ENCODE measurements around the gene UBE2Q2.
A peak's percentile ranks its signal among the peaks of the same experiment; 100 is the strongest.

The UBE2Q2 gene

DNA sequence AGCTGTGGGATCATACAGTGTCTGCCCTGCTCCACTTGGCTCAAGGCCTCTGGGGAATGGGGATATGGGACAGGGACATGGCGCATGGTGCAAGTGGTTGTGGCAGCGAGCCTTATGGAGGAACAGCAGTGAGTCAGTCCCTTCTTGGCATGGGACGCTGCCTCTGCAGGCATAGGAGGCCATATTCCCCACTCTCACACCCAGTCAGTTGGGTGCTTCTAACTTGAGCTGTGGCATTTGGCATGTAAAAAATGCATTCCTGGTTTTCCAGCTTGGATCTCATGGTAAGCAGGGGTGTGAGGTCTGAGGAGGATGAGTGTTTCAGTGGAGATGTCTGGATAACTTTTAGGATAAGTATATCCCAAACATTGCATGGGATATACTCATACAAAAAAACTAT lies 31.6 kb upstream of the UBE2Q2 start:
- H3K27ac ChIP-seq (ENCODE audit: low read depth, low read length): no peak overlapping the region
- H3K9me3 ChIP-seq (ENCODE audit: low read length): no peaks in the 10 kb centered on the region
- H3K4me1 ChIP-seq (ENCODE audit: insufficient read depth, low read length): no peaks in the 10 kb centered on the region
- H3K27me3 ChIP-seq (ENCODE audit: control insufficient read depth in 1 of 2, insufficient read depth in 2 of 2, low read length in 2 of 2): no peaks in the 10 kb centered on the region
- H3K9ac ChIP-seq (ENCODE audit: low read length): no peak overlapping the region
- H3K4me3 ChIP-seq (ENCODE audit: low read depth in 1 of 2, low read length in 2 of 2): no peak overlapping the region
- no peaks in the 10 kb centered on the region for H3K36me3 ChIP-seq (ENCODE audit: insufficient read depth, low read length)

- Histone ChIP-seq H3K36me3 (ENCODE audit: insufficient read depth, low read length) (no peaks in the 10 kb centered on the region), H3K27me3 (ENCODE audit: control insufficient read depth in 1 of 2, insufficient read depth in 2 of 2, low read length in 2 of 2) (no peaks in the 10 kb centered on the region), H3K4me3 (ENCODE audit: low read depth in 1 of 2, low read length in 2 of 2) (no peak overlapping the region), H3K9ac (ENCODE audit: low read length) (no peak overlapping the region), H3K4me1 (ENCODE audit: insufficient read depth, low read length) (no peaks in the 10 kb centered on the region), H3K27ac (ENCODE audit: low read depth, low read length) (no peak overlapping the region), H3K9me3 (ENCODE audit: low read length) (no peaks in the 10 kb centered on the region)
These were observed 28.5 kb upstream of the UBE2Q2 start for GRCh38 chr15:75814794-75815193.

DNA sequence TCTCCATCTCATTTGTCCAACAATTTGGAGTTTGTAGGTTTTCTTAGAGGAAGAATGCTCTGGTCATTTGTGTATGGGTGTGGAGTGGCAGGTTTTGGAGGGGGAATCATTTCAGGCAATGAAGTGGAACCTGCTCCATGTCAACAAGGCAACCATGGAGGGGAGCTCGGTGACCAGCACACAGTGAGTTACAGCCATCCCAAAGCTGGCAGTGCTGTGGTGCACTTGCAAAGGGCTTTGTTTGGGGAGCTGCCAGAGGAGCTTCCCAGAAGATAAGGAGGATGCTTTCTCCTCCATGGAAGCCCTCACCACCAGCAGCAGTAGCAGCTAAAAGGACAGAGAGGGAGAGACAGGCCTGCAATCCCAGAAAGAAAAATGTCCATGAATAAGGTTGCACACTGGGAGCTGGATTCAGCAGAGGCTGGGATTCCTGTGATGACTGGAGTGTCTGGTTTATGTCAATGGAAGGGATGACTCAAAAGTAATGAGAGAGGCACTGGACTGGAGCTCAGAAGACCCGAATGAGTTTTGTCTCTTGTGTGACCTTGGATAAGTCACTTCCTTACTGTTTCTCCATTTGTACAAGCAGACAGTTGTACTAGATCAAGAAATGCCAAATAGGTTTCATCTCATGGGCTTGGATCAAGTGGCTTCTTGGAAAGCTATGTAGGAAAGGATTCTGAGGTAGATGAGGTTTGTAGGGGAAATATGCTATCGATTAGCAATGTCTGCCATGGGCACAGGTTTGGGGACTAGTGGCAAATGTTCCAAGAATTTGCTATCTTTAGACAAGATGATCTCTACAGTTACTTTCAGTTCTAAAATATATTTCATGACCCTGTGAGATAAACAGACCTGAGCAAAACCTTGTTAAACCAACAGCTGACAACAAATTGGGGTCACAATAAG lies 27.2 kb upstream of the UBE2Q2 start:
- Histone ChIP-seq H3K4me3 (ENCODE audit: low read depth in 1 of 2, low read length in 2 of 2) (no peak overlapping the region), H3K9me3 (ENCODE audit: low read length) (no peaks in the 10 kb centered on the region), H3K36me3 (ENCODE audit: insufficient read depth, low read length) (no peaks in the 10 kb centered on the region), H3K27ac (ENCODE audit: low read depth, low read length) (no peak overlapping the region), H3K9ac (ENCODE audit: low read length) (no peak overlapping the region), H3K4me1 (ENCODE audit: insufficient read depth, low read length) (no peaks in the 10 kb centered on the region), H3K27me3 (ENCODE audit: control insufficient read depth in 1 of 2, insufficient read depth in 2 of 2, low read length in 2 of 2) (no peaks in the 10 kb centered on the region)

DNA sequence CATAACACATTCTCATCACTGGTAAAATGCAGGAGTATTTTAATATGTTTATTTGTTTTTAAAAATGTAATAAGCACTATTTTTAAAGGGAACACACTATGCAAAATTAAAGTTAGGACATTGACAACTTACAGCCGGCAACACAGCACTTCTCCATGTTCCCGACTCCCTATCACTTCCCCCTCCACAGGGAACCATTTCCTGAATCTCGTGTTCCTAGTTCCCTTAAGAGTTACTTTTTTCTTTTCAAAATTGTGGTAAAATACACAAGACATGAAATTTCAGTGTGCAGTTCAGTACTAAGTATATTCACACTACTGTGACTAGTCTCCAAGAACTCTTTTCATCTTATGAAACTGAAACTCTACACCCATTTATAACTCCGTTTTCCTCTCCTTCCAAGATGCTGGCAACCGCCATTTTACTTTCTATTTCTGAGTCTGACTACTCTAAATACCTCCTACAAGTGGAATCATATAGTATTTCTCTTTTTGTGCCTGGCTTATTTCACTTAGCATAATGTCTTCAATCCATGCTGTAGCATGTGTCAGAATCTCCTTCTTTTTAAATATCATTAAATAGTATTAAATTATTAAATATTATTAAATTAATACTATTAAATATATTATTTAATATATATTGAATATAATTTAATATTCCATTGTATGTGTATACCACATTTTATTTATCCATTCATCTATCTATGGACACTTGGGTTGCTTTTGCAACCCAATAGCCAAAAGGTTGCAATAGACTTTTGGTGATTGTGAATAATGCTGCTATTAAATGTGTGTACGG lies 25.9 kb upstream of the UBE2Q2 start:
- no peaks in the 10 kb centered on the region for H3K36me3 ChIP-seq (ENCODE audit: insufficient read depth, low read length)
- no peak overlapping the region for H3K27ac ChIP-seq (ENCODE audit: low read depth, low read length)
- no peak overlapping the region for H3K9ac ChIP-seq (ENCODE audit: low read length)
- H3K9me3 ChIP-seq (ENCODE audit: low read length): no peaks in the 10 kb centered on the region
- H3K4me1 ChIP-seq (ENCODE audit: insufficient read depth, low read length): no peaks in the 10 kb centered on the region
- peak overlapping the region in 1 of 2 donors; percentile 30 for H3K4me3 ChIP-seq (ENCODE audit: low read depth in 1 of 2, low read length in 2 of 2)
- no peaks in the 10 kb centered on the region for H3K27me3 ChIP-seq (ENCODE audit: control insufficient read depth in 1 of 2, insufficient read depth in 2 of 2, low read length in 2 of 2)

DNA sequence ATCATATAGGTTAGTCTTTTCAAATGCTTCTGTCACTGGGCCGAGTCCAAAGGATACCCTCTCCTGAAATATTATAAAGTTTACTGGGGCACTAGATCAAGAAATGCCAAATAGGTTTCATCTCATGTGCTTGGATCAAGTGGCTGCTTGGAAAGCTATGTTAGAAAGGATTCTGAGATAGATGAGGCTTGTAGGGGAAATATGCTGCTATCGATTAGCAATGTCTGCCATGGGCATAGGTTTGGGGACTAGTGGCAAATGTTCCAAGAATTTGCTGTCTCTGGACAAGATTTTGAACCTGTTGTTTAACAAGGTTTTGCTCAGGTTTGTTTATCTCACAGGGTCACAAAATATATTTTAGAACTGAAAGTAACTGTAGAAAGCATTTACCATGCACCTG lies 23.0 kb upstream of the UBE2Q2 start:
- H3K9me3 ChIP-seq (ENCODE audit: low read length): no peaks in the 10 kb centered on the region
- H3K9ac ChIP-seq (ENCODE audit: low read length): no peak overlapping the region
- no peaks in the 10 kb centered on the region for H3K36me3 ChIP-seq (ENCODE audit: insufficient read depth, low read length)
- H3K4me1 ChIP-seq (ENCODE audit: insufficient read depth, low read length): no peaks in the 10 kb centered on the region
- H3K27ac ChIP-seq (ENCODE audit: low read depth, low read length): no peak overlapping the region
- no peaks in the 10 kb centered on the region for H3K27me3 ChIP-seq (ENCODE audit: control insufficient read depth in 1 of 2, insufficient read depth in 2 of 2, low read length in 2 of 2)
- H3K4me3 ChIP-seq (ENCODE audit: low read depth in 1 of 2, low read length in 2 of 2): no peak overlapping the region

GRCh38 chr15:75821786-75822345 lies 21.4 kb upstream of the UBE2Q2 start:
- H3K36me3 ChIP-seq (ENCODE audit: insufficient read depth, low read length): no peaks in the 10 kb centered on the region
- no peak overlapping the region for H3K9ac ChIP-seq (ENCODE audit: low read length)
- H3K4me3 ChIP-seq (ENCODE audit: low read depth in 1 of 2, low read length in 2 of 2): no peak overlapping the region
- H3K4me1 ChIP-seq (ENCODE audit: insufficient read depth, low read length): no peaks in the 10 kb centered on the region
- no peaks in the 10 kb centered on the region for H3K9me3 ChIP-seq (ENCODE audit: low read length)
- no peaks in the 10 kb centered on the region for H3K27me3 ChIP-seq (ENCODE audit: control insufficient read depth in 1 of 2, insufficient read depth in 2 of 2, low read length in 2 of 2)
- no peak overlapping the region for H3K27ac ChIP-seq (ENCODE audit: low read depth, low read length)

GRCh38 chr15:75822685-75823278 lies 20.5 kb upstream of the UBE2Q2 start:
- no peaks in the 10 kb centered on the region for H3K27me3 ChIP-seq (ENCODE audit: control insufficient read depth in 1 of 2, insufficient read depth in 2 of 2, low read length in 2 of 2)
- no peak overlapping the region for H3K9ac ChIP-seq (ENCODE audit: low read length)
- H3K27ac ChIP-seq (ENCODE audit: low read depth, low read length): no peak overlapping the region
- no peaks in the 10 kb centered on the region for H3K9me3 ChIP-seq (ENCODE audit: low read length)
- no peaks in the 10 kb centered on the region for H3K36me3 ChIP-seq (ENCODE audit: insufficient read depth, low read length)
- H3K4me3 ChIP-seq (ENCODE audit: low read depth in 1 of 2, low read length in 2 of 2): no peak overlapping the region
- H3K4me1 ChIP-seq (ENCODE audit: insufficient read depth, low read length): no peaks in the 10 kb centered on the region

DNA sequence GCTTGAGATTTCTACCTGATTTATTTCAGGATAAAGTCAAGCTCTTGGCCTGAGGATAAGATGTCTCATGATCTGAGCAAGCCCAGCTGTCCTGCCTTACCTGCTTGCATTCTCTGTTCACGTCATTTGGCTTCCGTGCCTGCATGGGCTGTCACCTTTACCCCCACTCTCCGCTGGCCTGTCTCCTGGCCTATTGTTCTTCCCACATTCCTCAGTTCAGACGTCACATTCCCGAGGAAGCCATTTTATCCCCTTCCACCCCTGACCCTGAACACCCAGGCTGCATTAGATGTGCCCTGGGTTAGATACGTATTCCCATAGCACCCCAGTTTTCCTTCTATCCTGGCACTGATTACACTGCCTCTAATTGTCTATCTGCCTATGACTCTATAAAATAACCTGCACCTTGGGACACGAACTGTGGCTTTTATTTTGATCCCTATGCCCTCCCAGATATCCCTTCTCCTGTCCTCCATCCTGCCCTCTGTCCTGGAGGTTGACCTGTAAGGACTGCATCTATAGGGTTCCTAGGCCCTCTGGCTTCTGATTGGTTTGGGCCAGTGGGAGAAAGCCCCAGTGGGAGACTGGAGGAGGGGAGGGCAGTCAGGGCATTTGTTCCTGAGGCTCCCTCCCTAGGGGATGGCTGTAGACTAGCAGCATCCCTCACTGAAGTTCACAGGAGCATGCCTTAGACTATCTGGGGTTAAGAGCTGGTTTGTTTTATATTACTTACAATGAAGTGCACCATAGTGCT lies 19.2 kb upstream of the UBE2Q2 start:
- no peak overlapping the region for H3K9ac ChIP-seq (ENCODE audit: low read length)
- H3K27ac ChIP-seq (ENCODE audit: low read depth, low read length): no peak overlapping the region
- H3K36me3 ChIP-seq (ENCODE audit: insufficient read depth, low read length): no peaks in the 10 kb centered on the region
- no peaks in the 10 kb centered on the region for H3K9me3 ChIP-seq (ENCODE audit: low read length)
- H3K27me3 ChIP-seq (ENCODE audit: control insufficient read depth in 1 of 2, insufficient read depth in 2 of 2, low read length in 2 of 2): no peaks in the 10 kb centered on the region
- no peaks in the 10 kb centered on the region for H3K4me1 ChIP-seq (ENCODE audit: insufficient read depth, low read length)
- H3K4me3 ChIP-seq (ENCODE audit: low read depth in 1 of 2, low read length in 2 of 2): no peak overlapping the region

DNA sequence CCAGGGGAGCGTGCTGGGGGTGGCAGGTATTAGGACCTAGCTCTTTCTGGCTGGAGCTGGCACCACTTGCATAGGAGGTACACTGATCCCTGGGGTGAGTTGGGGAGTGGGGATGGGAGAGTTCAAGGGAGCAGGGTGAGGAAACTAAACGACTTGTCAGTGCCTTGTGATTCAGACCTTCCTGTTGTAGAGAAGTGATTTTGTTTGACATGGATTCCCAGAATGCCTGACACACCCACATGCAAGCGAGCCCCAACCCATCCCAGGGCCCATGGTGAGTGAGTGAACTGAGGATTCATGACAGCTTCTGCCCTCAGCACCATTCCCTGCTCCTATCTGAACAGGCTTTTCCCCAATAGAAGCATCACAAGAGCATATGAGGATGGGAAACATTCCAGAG lies 15.6 kb upstream of the UBE2Q2 start:
- Histone ChIP-seq H3K9ac (ENCODE audit: low read length) (no peak overlapping the region), H3K27me3 (ENCODE audit: control insufficient read depth in 1 of 2, insufficient read depth in 2 of 2, low read length in 2 of 2) (no peaks in the 10 kb centered on the region), H3K4me1 (ENCODE audit: insufficient read depth, low read length) (no peaks in the 10 kb centered on the region)

DNA sequence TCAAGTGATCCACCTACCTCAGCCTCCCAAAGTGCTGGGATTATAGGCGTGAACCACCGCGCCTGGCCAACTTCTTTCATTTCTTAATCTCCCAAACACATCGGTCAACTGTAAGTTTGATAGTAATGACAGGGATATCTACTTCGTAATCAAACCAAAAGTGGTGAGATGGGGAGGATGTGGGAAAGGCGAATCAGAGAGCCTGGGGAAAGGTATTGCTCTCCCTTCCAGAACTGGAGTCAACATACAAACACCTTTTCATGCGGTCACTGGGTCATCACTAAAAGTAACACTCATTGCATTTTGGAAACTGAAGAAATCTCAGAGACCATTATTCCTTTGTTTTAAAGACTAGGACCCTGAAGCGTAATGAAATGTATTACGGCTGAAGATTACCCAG lies 14.8 kb upstream of the UBE2Q2 start:
- Histone ChIP-seq H3K27me3 (ENCODE audit: control insufficient read depth in 1 of 2, insufficient read depth in 2 of 2, low read length in 2 of 2) (no peaks in the 10 kb centered on the region), H3K4me3 (ENCODE audit: low read depth in 1 of 2, low read length in 2 of 2) (no peak overlapping the region), H3K36me3 (ENCODE audit: insufficient read depth, low read length) (no peaks in the 10 kb centered on the region), H3K27ac (ENCODE audit: low read depth, low read length) (no peak overlapping the region), H3K4me1 (ENCODE audit: insufficient read depth, low read length) (no peaks in the 10 kb centered on the region), H3K9ac (ENCODE audit: low read length) (no peak overlapping the region), H3K9me3 (ENCODE audit: low read length) (no peaks in the 10 kb centered on the region)

More for the DNA sequence above, 15.6 kb upstream of the UBE2Q2 start:
- Histone ChIP-seq H3K9me3 (ENCODE audit: low read length) (no peaks in the 10 kb centered on the region), H3K36me3 (ENCODE audit: insufficient read depth, low read length) (no peaks in the 10 kb centered on the region), H3K4me3 (ENCODE audit: low read depth in 1 of 2, low read length in 2 of 2) (no peak overlapping the region), H3K27ac (ENCODE audit: low read depth, low read length) (no peak overlapping the region)
